Measurements from ENCODE around the gene SLC6A3.

SLC6A3 gene

DNA sequence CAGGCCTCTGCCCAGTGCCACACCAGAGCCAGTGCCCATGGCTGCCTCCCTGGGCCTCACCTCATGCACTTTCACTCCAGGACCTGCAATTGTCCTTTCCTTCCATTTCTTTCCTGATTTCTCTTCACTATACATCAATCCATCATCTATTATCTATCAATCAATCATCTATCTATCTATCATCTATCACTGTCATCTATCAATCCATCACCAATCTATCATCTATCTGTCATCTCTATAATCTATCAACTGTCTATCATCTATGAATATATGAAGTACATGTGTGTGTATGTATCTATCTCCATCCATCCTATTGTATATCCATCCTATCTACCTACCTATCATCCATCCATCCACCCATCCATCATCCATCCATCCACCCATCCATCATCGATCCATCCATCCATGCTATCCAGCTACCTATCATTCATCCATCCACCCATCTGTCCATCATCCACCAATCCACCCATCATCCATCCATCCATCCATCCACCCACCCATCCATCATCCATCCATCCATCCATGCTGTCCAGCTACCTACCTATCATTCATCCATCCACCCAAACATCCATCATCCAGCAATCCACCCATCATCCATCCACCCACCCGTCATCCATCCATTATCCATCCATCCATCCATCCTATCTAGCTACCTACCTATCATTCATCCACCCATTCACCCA lies 26.9 kb downstream of the SLC6A3 start:
- Histone ChIP-seq H2AFZ (ENCODE audit: low read depth) (no peak overlapping the region), H3K79me2 (ENCODE audit: insufficient read depth, low read depth) (no peaks in the 10 kb centered on the region), H3K4me3 (IDR thresholded peaks at IDR 0.05; ENCODE audit: insufficient read depth, low read depth, low read length) (no peak overlapping the region), H3K36me3 (ENCODE audit: insufficient read depth) (no peaks in the 10 kb centered on the region), H3K4me1 (ENCODE audit: low read depth, poor library complexity, severe bottlenecking) (no peaks in the 10 kb centered on the region), H4K20me1 (ENCODE audit: insufficient read depth) (no peaks in the 10 kb centered on the region), H3K27me3 (ENCODE audit: insufficient read depth, low read depth) (peaks cover 34% of the 10 kb centered on the region), H3K9ac (no peak overlapping the region), H3K4me2 (no peak overlapping the region), H3K27ac (no peak overlapping the region)
- TF ChIP-seq, protein P1, sequence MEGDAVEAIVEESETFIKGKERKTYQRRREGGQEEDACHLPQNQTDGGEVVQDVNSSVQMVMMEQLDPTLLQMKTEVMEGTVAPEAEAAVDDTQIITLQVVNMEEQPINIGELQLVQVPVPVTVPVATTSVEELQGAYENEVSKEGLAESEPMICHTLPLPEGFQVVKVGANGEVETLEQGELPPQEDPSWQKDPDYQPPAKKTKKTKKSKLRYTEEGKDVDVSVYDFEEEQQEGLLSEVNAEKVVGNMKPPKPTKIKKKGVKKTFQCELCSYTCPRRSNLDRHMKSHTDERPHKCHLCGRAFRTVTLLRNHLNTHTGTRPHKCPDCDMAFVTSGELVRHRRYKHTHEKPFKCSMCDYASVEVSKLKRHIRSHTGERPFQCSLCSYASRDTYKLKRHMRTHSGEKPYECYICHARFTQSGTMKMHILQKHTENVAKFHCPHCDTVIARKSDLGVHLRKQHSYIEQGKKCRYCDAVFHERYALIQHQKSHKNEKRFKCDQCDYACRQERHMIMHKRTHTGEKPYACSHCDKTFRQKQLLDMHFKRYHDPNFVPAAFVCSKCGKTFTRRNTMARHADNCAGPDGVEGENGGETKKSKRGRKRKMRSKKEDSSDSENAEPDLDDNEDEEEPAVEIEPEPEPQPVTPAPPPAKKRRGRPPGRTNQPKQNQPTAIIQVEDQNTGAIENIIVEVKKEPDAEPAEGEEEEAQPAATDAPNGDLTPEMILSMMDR (conservative IDR thresholded peaks at IDR 0.05; ENCODE audit: low read depth, low read length) = no peak

GRCh38 chr5:1417586-1418225 lies 27.5 kb downstream of the SLC6A3 start:
- Histone ChIP-seq H3K4me3 (IDR thresholded peaks at IDR 0.05; ENCODE audit: insufficient read depth, low read depth, low read length) (no peak overlapping the region), H3K27me3 (ENCODE audit: insufficient read depth, low read depth) (peaks cover 41% of the 10 kb centered on the region), H3K4me2 (no peak overlapping the region), H3K4me1 (ENCODE audit: low read depth, poor library complexity, severe bottlenecking) (no peaks in the 10 kb centered on the region), H3K36me3 (ENCODE audit: insufficient read depth) (no peaks in the 10 kb centered on the region), H3K79me2 (ENCODE audit: insufficient read depth, low read depth) (no peaks in the 10 kb centered on the region), H2AFZ (ENCODE audit: low read depth) (no peak overlapping the region), H4K20me1 (ENCODE audit: insufficient read depth) (no peaks in the 10 kb centered on the region), H3K9ac (no peak overlapping the region), H3K27ac (no peak overlapping the region)
- TF ChIP-seq, protein P1 (conservative IDR thresholded peaks at IDR 0.05; ENCODE audit: low read depth, low read length) = no peak

- TF ChIP-seq, protein P1 (conservative IDR thresholded peaks at IDR 0.05; ENCODE audit: low read depth, low read length) = no peak
- H3K9ac ChIP-seq = no peak overlapping the region
- no peak overlapping the region for H3K27ac ChIP-seq
Observed at GRCh38 chr5:1416856-1417469, 28.3 kb downstream of the SLC6A3 start.

GRCh38 chr5:1415626-1416360 lies 29.4 kb downstream of the SLC6A3 start:
- H3K4me1 ChIP-seq (ENCODE audit: low read depth, poor library complexity, severe bottlenecking) = no peaks in the 10 kb centered on the region
- H3K4me2 ChIP-seq = no peak overlapping the region
- H3K27me3 ChIP-seq (ENCODE audit: insufficient read depth, low read depth) = peaks cover 57% of the 10 kb centered on the region
- H3K9ac ChIP-seq = no peak overlapping the region
- no peaks in the 10 kb centered on the region for H3K36me3 ChIP-seq (ENCODE audit: insufficient read depth)
- H4K20me1 ChIP-seq (ENCODE audit: insufficient read depth) = no peaks in the 10 kb centered on the region
- no peak overlapping the region for H3K4me3 ChIP-seq (IDR thresholded peaks at IDR 0.05; ENCODE audit: insufficient read depth, low read depth, low read length)
- H3K79me2 ChIP-seq (ENCODE audit: insufficient read depth, low read depth) = no peaks in the 10 kb centered on the region
- TF ChIP-seq, protein P1 (conservative IDR thresholded peaks at IDR 0.05; ENCODE audit: low read depth, low read length) = no peak
- H3K27ac ChIP-seq = no peak overlapping the region
- H2AFZ ChIP-seq (ENCODE audit: low read depth) = no peak overlapping the region

More at GRCh38 chr5:1416856-1417469, 28.3 kb downstream of the SLC6A3 start:
- peaks cover 48% of the 10 kb centered on the region for H3K27me3 ChIP-seq (ENCODE audit: insufficient read depth, low read depth)
- no peaks in the 10 kb centered on the region for H4K20me1 ChIP-seq (ENCODE audit: insufficient read depth)
- H2AFZ ChIP-seq (ENCODE audit: low read depth) = no peak overlapping the region
- H3K4me2 ChIP-seq = no peak overlapping the region
- H3K4me1 ChIP-seq (ENCODE audit: low read depth, poor library complexity, severe bottlenecking) = no peaks in the 10 kb centered on the region
- no peaks in the 10 kb centered on the region for H3K79me2 ChIP-seq (ENCODE audit: insufficient read depth, low read depth)
- H3K36me3 ChIP-seq (ENCODE audit: insufficient read depth) = no peaks in the 10 kb centered on the region
- no peak overlapping the region for H3K4me3 ChIP-seq (IDR thresholded peaks at IDR 0.05; ENCODE audit: insufficient read depth, low read depth, low read length)
